Measurements from ENCODE around the gene RIIAD1.
"Not testable (repeated sequence)": the region's sequence is repeated elsewhere in the genome, so short reads cannot be mapped to it uniquely, and the experiment has no call there.

The RIIAD1 gene

GRCh38 chr1:151720974-151721787 is at the start of gene RIIAD1:
RIIAD1 (plus strand) TSS chr1:151721522; CDS start chr1:151721537, 15 bp downstream.
- in situ Hi-C loops (cut with MboI; ENCODE audit: low sequenced_read_pairs): no loop called here

- in situ Hi-C loops (cut with MboI; ENCODE audit: low sequenced_read_pairs): no loop called here
These were observed 47.9 kb upstream of the RIIAD1 start for GRCh38 chr1:151673407-151673806.

- in situ Hi-C loops (cut with MboI; ENCODE audit: low sequenced_read_pairs): no loop called here
These were observed 40.9 kb upstream of the RIIAD1 start for GRCh38 chr1:151680391-151680790.

- in situ Hi-C loops (cut with MboI; ENCODE audit: low sequenced_read_pairs): no loop called here
These were observed 40.5 kb upstream of the RIIAD1 start for GRCh38 chr1:151680826-151681225.

GRCh38 chr1:151681923-151682322 is 39.4 kb upstream of the RIIAD1 start:
- in situ Hi-C loops (cut with MboI; ENCODE audit: low sequenced_read_pairs): no loop called here

- in situ Hi-C loops (cut with MboI; ENCODE audit: low sequenced_read_pairs): not testable (repeated sequence)
These were observed 38.4 kb upstream of the RIIAD1 start for GRCh38 chr1:151682901-151683300.

GRCh38 chr1:151684128-151684527 is 37.2 kb upstream of the RIIAD1 start:
- in situ Hi-C loops (cut with MboI; ENCODE audit: low sequenced_read_pairs): no loop called here

- in situ Hi-C loops (cut with MboI; ENCODE audit: low sequenced_read_pairs): no loop called here
These were observed 34.8 kb upstream of the RIIAD1 start for GRCh38 chr1:151686561-151686960.

- in situ Hi-C loops (cut with MboI; ENCODE audit: low sequenced_read_pairs): no loop called here
These were observed 31.8 kb upstream of the RIIAD1 start for GRCh38 chr1:151689494-151689893.

GRCh38 chr1:151692226-151692625 is 29.1 kb upstream of the RIIAD1 start:
- in situ Hi-C loops (cut with MboI; ENCODE audit: low sequenced_read_pairs): no loop called here

- in situ Hi-C loops (cut with MboI; ENCODE audit: low sequenced_read_pairs): no loop called here
These were observed 28.2 kb upstream of the RIIAD1 start for GRCh38 chr1:151693057-151693651.

GRCh38 chr1:151701515-151701914 is 19.8 kb upstream of the RIIAD1 start:
- in situ Hi-C loops (cut with MboI; ENCODE audit: low sequenced_read_pairs): no loop called here

- in situ Hi-C loops (cut with MboI; ENCODE audit: low sequenced_read_pairs): no loop called here
These were observed 18.4 kb upstream of the RIIAD1 start for GRCh38 chr1:151702936-151703335.

GRCh38 chr1:151703813-151704212 is 17.5 kb upstream of the RIIAD1 start:
- in situ Hi-C loops (cut with MboI; ENCODE audit: low sequenced_read_pairs): no loop called here

- in situ Hi-C loops (cut with MboI; ENCODE audit: low sequenced_read_pairs): no loop called here
These were observed 17.1 kb upstream of the RIIAD1 start for GRCh38 chr1:151704246-151704645.

GRCh38 chr1:151705146-151705545 is 16.2 kb upstream of the RIIAD1 start:
- in situ Hi-C loops (cut with MboI; ENCODE audit: low sequenced_read_pairs): no loop called here

- in situ Hi-C loops (cut with MboI; ENCODE audit: low sequenced_read_pairs): no loop called here
These were observed 15.4 kb upstream of the RIIAD1 start for GRCh38 chr1:151705753-151706463.

GRCh38 chr1:151706464-151707415 is 14.6 kb upstream of the RIIAD1 start:
- in situ Hi-C loops (cut with MboI; ENCODE audit: low sequenced_read_pairs): no loop called here

- in situ Hi-C loops (cut with MboI; ENCODE audit: low sequenced_read_pairs): no loop called here
These were observed 13.7 kb upstream of the RIIAD1 start for GRCh38 chr1:151707541-151708065.

- in situ Hi-C loops (cut with MboI; ENCODE audit: low sequenced_read_pairs): no loop called here
These were observed 12.4 kb upstream of the RIIAD1 start for GRCh38 chr1:151708891-151709290.
